H1 (cell line): ENCODE results near the gene USP6. TPM values are rescaled to one million over a fixed set of nuclear protein-coding genes. Genes with fewer than 3 reads are reported as not detected.
A peak's percentile ranks its signal among the peaks of the same experiment; 100 is the strongest.

Experiments used
- CTCF ChIA-PET: fragments of 300-600 bp; sonication (Branson Sonifier 250); formaldehyde crosslinking; loops from one replicate; lab custom pipeline; 2021; ENCODE audit not compliant: partially characterized antibody; lab: Charles Lee
- POLR2A ChIA-PET: fragments of 300-600 bp; sonication (Branson Sonifier 250); formaldehyde crosslinking; loops from one replicate; lab custom pipeline; 2021; ENCODE audit warnings: inconsistent platforms; ENCODE audit not compliant: partially characterized antibody; lab: Charles Lee
- DNase-seq, 2 experiments: peaks; one replicate each; pipeline versions ENCODE4 v3.0.0 to v3.0.0-alpha.2; 2010 to 2022; ENCODE audit warnings: low spot score in 2 of 2, low read depth in 1 of 2, mixed read lengths in 1 of 2
- FAIRE-seq: peaks from 2 replicates; lab custom pipeline; 2011; peaks lifted over from hg19 to GRCh38; lab: Jason Lieb, UNC
- H2AFZ ChIP-seq: 2 replicates; pipeline ENCODE4 v1.8.1; 2012; ENCODE audit warnings: low read length, inconsistent platforms
- H2AK5ac ChIP-seq: 2 replicates; pipeline ENCODE4 v1.6.1; 2013; ENCODE audit warnings: low read depth, low read length
- H2BK120ac ChIP-seq: replicated peaks from 2 replicates; pipeline ENCODE3; 2013; ENCODE audit warnings: low read depth, low read length, inconsistent platforms
- H2BK12ac ChIP-seq: 2 replicates; pipeline ENCODE4 v1.6.1; 2013; ENCODE audit warnings: low read depth, low read length
- H2BK15ac ChIP-seq: 2 replicates; pipeline ENCODE4 v1.6.1; 2013; ENCODE audit warnings: low read length
- H2BK20ac ChIP-seq: 2 replicates; pipeline ENCODE4 v1.6.1; 2013; ENCODE audit warnings: low read length
- H2BK5ac ChIP-seq: 2 replicates; pipeline ENCODE4 v1.6.1; 2013; ENCODE audit warnings: low read depth, low read length
- H3K14ac ChIP-seq: 2 replicates; pipeline ENCODE4 v1.6.1; 2013; ENCODE audit warnings: inconsistent platforms; ENCODE audit not compliant: insufficient read length
- H3K18ac ChIP-seq: 2 replicates; pipeline ENCODE4 v1.6.1; 2013; ENCODE audit warnings: low read length; ENCODE audit errors: extremely low read depth
- H3K23ac ChIP-seq: 2 replicates; pipeline ENCODE4 v1.6.1; 2013; ENCODE audit warnings: inconsistent platforms; ENCODE audit not compliant: insufficient read length
- H3K23me2 ChIP-seq: 2 replicates; pipeline ENCODE4 v1.6.1; 2013; ENCODE audit warnings: low read depth, low read length
- H3K27ac ChIP-seq: 2 replicates; pipeline ENCODE4 v1.6.1; 2011; ENCODE audit warnings: low read depth, low read length, inconsistent platforms
- H3K27me3 ChIP-seq, 4 experiments: replicated peaks in 1 of 4; 1 replicate in 1 of 4; 2 replicates in 3 of 4; pipeline versions ENCODE4 v1.6.1 to v1.8.1; 2011 to 2013; ENCODE audit warnings: low read length in 3 of 4, mild to moderate bottlenecking in 3 of 4, inconsistent platforms in 2 of 4, mixed read lengths in 2 of 4, moderate library complexity in 1 of 4; ENCODE audit not compliant: control insufficient read depth in 3 of 4, insufficient read depth in 3 of 4; ENCODE audit errors: extremely low read depth in 1 of 4
- H3K36me3 ChIP-seq, 4 experiments: 2 replicates each; pipeline versions ENCODE4 v1.6.1 to v1.8.1; 2011 to 2013; ENCODE audit warnings: mild to moderate bottlenecking in 4 of 4, low read length in 3 of 4, moderate library complexity in 2 of 4, control low read depth in 1 of 4, inconsistent platforms in 1 of 4; ENCODE audit not compliant: insufficient read depth in 4 of 4, control insufficient read depth in 2 of 4
- H3K4ac ChIP-seq: replicated peaks from 2 replicates; pipeline ENCODE3; 2013; ENCODE audit warnings: low read length, low read depth, mixed read lengths, inconsistent platforms; ENCODE audit not compliant: insufficient read length
- H3K4me1 ChIP-seq, 4 experiments: replicated peaks in 1 of 4; 1 replicate in 1 of 4; 2 replicates in 3 of 4; pipeline versions ENCODE4 v1.6.1 to v1.8.1; 2011 to 2013; ENCODE audit warnings: low read length in 3 of 4, inconsistent platforms in 2 of 4, mixed read lengths in 1 of 4; ENCODE audit not compliant: insufficient read depth in 4 of 4, control insufficient read depth in 3 of 4
- H3K4me2 ChIP-seq, 2 experiments: 2 replicates each; pipeline versions ENCODE4 v1.6.1 to v1.8.1; 2011 to 2013; ENCODE audit warnings: low read depth in 2 of 2, low read length in 2 of 2, control low read depth in 1 of 2, inconsistent platforms in 1 of 2, mild to moderate bottlenecking in 1 of 2; ENCODE audit not compliant: insufficient read depth in 1 of 2
- H3K4me3 ChIP-seq, 4 experiments: fragments of 200-600, 300-600 bp in 1 of 4; sonication (generic), shearing (Covaris generic), sonication (Bioruptor Twin) in 1 of 4; 2 replicates each; pipeline versions ENCODE4 v1.5.1 to v1.8.1; 2011 to 2016; ENCODE audit warnings: low read length in 4 of 4, low read depth in 3 of 4, control low read depth in 2 of 4, inconsistent platforms in 2 of 4, mild to moderate bottlenecking in 2 of 4, mixed read lengths in 1 of 4, moderate library complexity in 1 of 4; ENCODE audit not compliant: insufficient read depth in 2 of 4; ENCODE audit errors: extremely low read depth in 1 of 4
- H3K56ac ChIP-seq: replicated peaks from 2 replicates; pipeline ENCODE3; 2013; ENCODE audit warnings: low read depth, mild to moderate bottlenecking, mixed read lengths, low read length, inconsistent platforms; ENCODE audit not compliant: insufficient read length
- H3K79me1 ChIP-seq: 2 replicates; pipeline ENCODE4 v1.6.1; 2013; ENCODE audit warnings: low read depth, low read length, control low read depth
- H3K79me2 ChIP-seq, 2 experiments: 2 replicates each; pipeline versions ENCODE4 v1.6.1 to v1.8.1; 2012 to 2013; ENCODE audit warnings: low read length in 2 of 2, mild to moderate bottlenecking in 2 of 2, inconsistent platforms in 1 of 2; ENCODE audit not compliant: insufficient read depth in 2 of 2, control insufficient read depth in 1 of 2
- H3K9ac ChIP-seq, 4 experiments: replicated peaks in 1 of 4; 1 replicate in 1 of 4; 2 replicates in 3 of 4; pipeline versions ENCODE4 v1.6.1 to v1.8.1; 2011 to 2013; ENCODE audit warnings: low read depth in 3 of 4, low read length in 3 of 4, control low read depth in 2 of 4, mild to moderate bottlenecking in 2 of 4, moderate library complexity in 2 of 4, inconsistent platforms in 1 of 4; ENCODE audit errors: extremely low read depth in 1 of 4
- H3K9me3 ChIP-seq, 2 experiments: 2 replicates each; pipeline versions ENCODE4 v1.6.1 to v1.8.1; 2012 to 2013; ENCODE audit warnings: mild to moderate bottlenecking in 2 of 2, moderate library complexity in 2 of 2, control low read depth in 1 of 2, inconsistent platforms in 1 of 2, low read depth in 1 of 2, low read length in 1 of 2, mixed read lengths in 1 of 2; ENCODE audit not compliant: insufficient read depth in 2 of 2
- H4K20me1 ChIP-seq, 2 experiments: replicated peaks in 1 of 2; 2 replicates each; pipeline versions ENCODE3 to v1.8.1; 2011 to 2013; ENCODE audit warnings: inconsistent platforms in 2 of 2, low read length in 2 of 2, mild to moderate bottlenecking in 1 of 2; ENCODE audit not compliant: insufficient read depth in 2 of 2, control insufficient read depth in 1 of 2
- H4K5ac ChIP-seq: 2 replicates; pipeline ENCODE4 v1.6.1; 2013; ENCODE audit warnings: low read length, low read depth, mixed read lengths, inconsistent platforms; ENCODE audit not compliant: insufficient read length
- H4K8ac ChIP-seq: 2 replicates; pipeline ENCODE4 v1.8.0; 2013; ENCODE audit warnings: mild to moderate bottlenecking, moderate library complexity, low read length, inconsistent platforms; ENCODE audit not compliant: insufficient read depth; ENCODE audit errors: extremely low read depth
- H4K91ac ChIP-seq: replicated peaks from 2 replicates; pipeline ENCODE3; 2013; ENCODE audit warnings: low read length, mixed read lengths, inconsistent platforms; ENCODE audit not compliant: insufficient read length
- BRCA1 ChIP-seq: IDR thresholded peaks from 2 replicates; pipeline ENCODE4 v1.6.1; 2012; ENCODE audit warnings: low read depth, low read length, improper control_type of control experiment
- CBX5 ChIP-seq: fragments of 300-800, 300-1000 bp; sonication (generic); IDR thresholded peaks from 2 replicates; pipeline ENCODE4 v1.7.1; 2016; ENCODE audit warnings: antibody characterized with exemption, low read length, low read depth
- CEBPB ChIP-seq: IDR thresholded peaks from 2 replicates; pipeline ENCODE4 v1.6.1; 2012; ENCODE audit warnings: low read depth, low read length
- CHD1 ChIP-seq: IDR thresholded peaks from 2 replicates; pipeline ENCODE4 v1.6.1; 2012; ENCODE audit warnings: low read depth, low read length, improper control_type of control experiment
- CREB1 ChIP-seq: IDR thresholded peaks from 2 replicates; pipeline ENCODE4 v1.6.1; 2012; ENCODE audit warnings: inconsistent platforms
- E2F6 ChIP-seq: IDR thresholded peaks from 2 replicates; pipeline ENCODE4 v1.6.1; 2012; ENCODE audit warnings: inconsistent platforms
- FOSL1 ChIP-seq: IDR thresholded peaks from 2 replicates; pipeline ENCODE4 v1.6.1; 2011; ENCODE audit warnings: mild to moderate bottlenecking, low read depth, low read length, moderate library complexity; ENCODE audit not compliant: insufficient read depth
- POU5F1 ChIP-seq: IDR thresholded peaks from 2 replicates; pipeline ENCODE4 v1.6.1; 2011; ENCODE audit warnings: low read depth, mild to moderate bottlenecking, low read length, moderate library complexity
- RXRA ChIP-seq: IDR thresholded peaks from 2 replicates; pipeline ENCODE4 v1.6.1; 2011; ENCODE audit warnings: low read depth, mild to moderate bottlenecking, low read length, moderate library complexity; ENCODE audit not compliant: insufficient read depth
- SIX5 ChIP-seq: IDR thresholded peaks from 2 replicates; pipeline ENCODE4 v1.6.1; 2011; ENCODE audit warnings: mild to moderate bottlenecking, low read depth, low read length
- SP2 ChIP-seq: IDR thresholded peaks from 2 replicates; pipeline ENCODE4 v1.6.1; 2012; ENCODE audit warnings: mild to moderate bottlenecking, low read length, inconsistent platforms
- SRF ChIP-seq: IDR thresholded peaks from 2 replicates; pipeline ENCODE4 v1.6.1; 2011; ENCODE audit warnings: mild to moderate bottlenecking, low read depth, low read length, moderate library complexity
- WGBS, 2 experiments: shearing (Covaris generic) in 1 of 2; methylation state at CpG; one replicate each; pipeline versions ENCODE4 v1.1.6 to v1.1.7; 2013 to 2015; ENCODE audit warnings: low lambda C conversion rate in 2 of 2, mixed read lengths in 2 of 2, inconsistent platforms in 1 of 2, low coverage in 1 of 2, missing lambda C conversion rate in 1 of 2; ENCODE audit not compliant: insufficient replicate concordance in 2 of 2, insufficient coverage in 1 of 2, insufficient read length in 1 of 2; ENCODE audit errors: extremely low coverage in 1 of 2, missing lambda C conversion rate in 1 of 2; 5-methylcytosine and 5-hydroxymethylcytosine counted together
- polyA plus RNA-seq, 7 experiments: library from polyadenylated mRNA; depleted of rRNA in 3 of 7; stranded (reverse) in 5 of 7; unstranded in 2 of 7; fragments of >200 nt in 5 of 7; fragments of 200-250 nt in 2 of 7; gene quantifications; 1 replicate in 5 of 7; 2 replicates in 1 of 7; 4 replicates in 1 of 7; pipeline versions ENCODE4 v1.2.1 to v1.2.3, GENCODE V29; 2011 to 2013; ENCODE audit warnings: missing spikeins in 2 of 7, mixed read lengths in 2 of 7
- total RNA-seq: library from RNA; stranded (reverse); fragmentation: NEBNext Ultra II Directional; extraction: Animal tissue kit (Norgen Biotek cat#: 25700); gene quantifications from 2 replicates; pipeline ENCODE4 v1.2.1, GENCODE V29; 2021

The USP6 gene
- total and polyA plus RNA-seq, 2 of the 8 experiments (the other 6 are each of a cell fraction or from before 2014, with no cell fraction given) = 0.08 to 0.32 TPM

DNA sequence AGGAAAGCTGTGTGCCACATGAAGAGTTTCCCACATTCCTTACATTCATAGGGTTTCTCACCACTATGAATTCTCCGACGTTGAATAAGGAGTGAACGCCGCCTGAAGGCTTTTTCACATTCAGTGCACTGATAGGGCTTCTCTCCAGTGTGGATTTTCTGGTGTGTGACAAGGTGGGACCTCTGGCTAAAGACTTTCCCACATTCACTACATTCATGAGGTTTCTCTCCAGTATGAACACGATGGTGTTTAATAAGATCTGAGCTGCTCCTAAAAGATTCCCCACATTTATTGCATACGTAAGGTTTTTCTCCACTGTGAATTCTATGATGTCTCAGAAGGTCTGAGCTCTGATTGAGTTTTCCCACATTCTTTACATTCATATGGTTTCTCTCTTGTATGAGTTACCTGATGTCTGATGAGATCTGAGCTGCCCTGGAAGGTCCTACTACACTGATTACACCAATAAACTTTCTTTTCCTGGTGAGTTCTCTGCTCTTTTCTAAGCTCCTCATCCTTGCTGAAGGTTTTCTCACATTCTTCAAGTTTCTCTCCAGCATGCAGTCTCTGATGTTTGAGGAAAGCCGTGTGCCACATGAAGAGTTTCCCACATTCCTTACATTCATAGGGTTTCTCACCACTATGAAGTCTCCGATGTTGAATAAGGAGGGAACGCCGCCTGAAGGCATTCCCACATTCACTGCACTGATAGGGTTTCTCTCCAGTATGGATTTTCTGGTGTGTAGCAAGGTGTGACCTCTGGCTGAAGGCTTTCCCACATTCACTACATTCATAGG, 65.9 kb downstream of the USP6 start:
- TF ChIP-seq POU5F1 (no peak), FOSL1 (no peak), CBX5 (no peak), CEBPB (no peak), SP2 (no peak), CHD1 (no peak), SIX5 (no peak), RXRA (no peak), CREB1 (no peak), E2F6 (no peak), BRCA1 (no peak), SRF (no peak)
- Histone ChIP-seq H3K9ac (no peak overlapping the region), H2AK5ac (no peak overlapping the region), H3K56ac (no peak overlapping the region), H3K23me2 (no peaks in the 10 kb centered on the region), H4K5ac (no peak overlapping the region), H3K4me3 (peak overlapping the region in 1 of 4 experiments; percentile 46; a peak in 1 of 8 replicates), H2BK5ac (no peak overlapping the region), H2BK20ac (no peak overlapping the region), H3K27me3 (no peaks in the 10 kb centered on the region), H4K20me1 (no peaks in the 10 kb centered on the region), H3K79me1 (no peaks in the 10 kb centered on the region), H2BK120ac (no peak overlapping the region), H3K14ac (no peak overlapping the region), H3K4ac (no peak overlapping the region), H3K79me2 (no peaks in the 10 kb centered on the region), H3K4me2 (no peak overlapping the region), H2AFZ (no peak overlapping the region), H4K91ac (no peak overlapping the region), H3K4me1 (no peaks in the 10 kb centered on the region), H3K9me3 (peaks cover 88 to 90% of the 10 kb centered on the region in 2 experiments), H3K23ac (no peak overlapping the region), H3K36me3 (peaks cover 0 to 66% (median 17%) of the 10 kb centered on the region in 4 experiments; a peak in 5 of 8 replicates), H2BK12ac (no peak overlapping the region), H2BK15ac (no peak overlapping the region), H4K8ac (no peak overlapping the region), H3K27ac (no peak overlapping the region), H3K18ac (no peak overlapping the region)
- WGBS, 2 experiments = 89% methylated on average over 10 of the region's 10 CpGs; no CpG with 5 or more reads in 1 of the 2 experiments
- FAIRE-seq (no peak), DNase-seq (no peak)
- ChIA-PET POLR2A (interaction anchor here (0.8 to 3.4 kb wide), 7 partner anchors 9 to 114 kb away, joined by 3 to 23 read pairs (median 3); partner anchors contain the start of genes ZNF232 and ZNF594), CTCF (interaction anchor here (0.6 to 1.2 kb wide), 3 partner anchors 55 to 136 kb away, joined by 3 to 4 read pairs (median 3); no protein-coding TSS in a partner anchor)
